Measurements from ENCODE around the gene SH2D1B.

The SH2D1B gene

DNA sequence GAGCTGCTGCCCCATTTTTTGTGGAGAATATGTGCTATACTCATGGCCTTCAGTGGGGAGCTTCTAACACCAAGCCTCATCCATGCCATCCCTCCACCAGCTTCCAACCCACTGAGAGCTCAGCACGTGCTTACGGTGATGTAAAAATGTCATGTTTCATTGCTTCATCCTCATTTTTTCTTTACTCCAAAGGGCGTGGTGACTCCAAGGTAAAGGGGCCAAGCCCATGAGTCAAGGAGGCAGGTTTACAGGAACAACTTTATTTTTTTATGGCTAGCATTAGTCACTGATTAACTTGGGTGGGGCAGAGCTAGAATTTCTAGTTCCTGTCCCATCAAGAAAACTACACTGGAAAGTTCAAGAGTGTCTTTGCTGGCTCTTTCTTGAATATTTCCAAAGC lies 30.6 kb downstream of the SH2D1B start, which contains the start of gene C1orf226:
C1orf226 (plus strand) TSS at position 346 of the 400 bp plus-strand sequence. CDS start 174 bp downstream, outside the sequence.
- no peak for ATAC-seq

- ATAC-seq, result no peak
Measured at GRCh38 chr1:162380061-162380846, 31.7 kb downstream of the SH2D1B start.

GRCh38 chr1:162376691-162377090 lies 35.2 kb downstream of the SH2D1B start, which contains the start of gene SPATA46:
Gene SPATA46, minus strand, starts transcription at chr1:162376854. Its CDS starts 64 bp downstream, at chr1:162376790.
- no peak for ATAC-seq

- no peak for ATAC-seq
Measured at GRCh38 chr1:162375463-162375862, 36.5 kb downstream of the SH2D1B start.

- ATAC-seq, result no peak
Measured at GRCh38 chr1:162374406-162374805, 37.5 kb downstream of the SH2D1B start.

GRCh38 chr1:162373541-162374260 lies 38.2 kb downstream of the SH2D1B start:
- ATAC-seq, result no peak

- no peak for ATAC-seq
Measured at GRCh38 chr1:162373072-162373427, 38.9 kb downstream of the SH2D1B start.

- ATAC-seq, result no peak
Measured at GRCh38 chr1:162372159-162373071, 39.5 kb downstream of the SH2D1B start.

- ATAC-seq, result no peak
Measured at GRCh38 chr1:162371611-162372010, 40.3 kb downstream of the SH2D1B start.

GRCh38 chr1:162370721-162371120 lies 41.2 kb downstream of the SH2D1B start:
- no peak for ATAC-seq

DNA sequence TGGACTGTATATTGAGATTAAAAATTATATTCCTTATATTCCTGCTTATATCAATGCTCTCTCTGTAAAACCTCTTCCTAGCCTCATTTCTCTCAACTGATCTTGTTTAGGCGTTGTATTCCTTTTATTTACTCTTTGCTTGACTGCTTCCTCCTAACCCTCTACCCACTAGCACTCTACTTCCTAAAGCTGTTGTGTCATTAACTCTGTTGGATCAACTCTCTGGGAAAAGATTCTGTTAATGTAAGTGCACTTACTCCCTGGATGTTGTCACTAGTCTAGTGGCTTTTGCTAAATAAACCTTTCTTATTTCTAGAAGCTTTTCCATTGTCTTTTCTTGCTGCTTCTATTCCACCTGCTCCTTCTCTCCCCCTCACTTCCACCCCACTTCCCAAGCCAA lies 41.8 kb downstream of the SH2D1B start:
- no peak for ATAC-seq

GRCh38 chr1:162369571-162369970 lies 42.4 kb downstream of the SH2D1B start:
- no peak for ATAC-seq

- ATAC-seq, result no peak
Measured at GRCh38 chr1:162368451-162368850, 43.5 kb downstream of the SH2D1B start.

DNA sequence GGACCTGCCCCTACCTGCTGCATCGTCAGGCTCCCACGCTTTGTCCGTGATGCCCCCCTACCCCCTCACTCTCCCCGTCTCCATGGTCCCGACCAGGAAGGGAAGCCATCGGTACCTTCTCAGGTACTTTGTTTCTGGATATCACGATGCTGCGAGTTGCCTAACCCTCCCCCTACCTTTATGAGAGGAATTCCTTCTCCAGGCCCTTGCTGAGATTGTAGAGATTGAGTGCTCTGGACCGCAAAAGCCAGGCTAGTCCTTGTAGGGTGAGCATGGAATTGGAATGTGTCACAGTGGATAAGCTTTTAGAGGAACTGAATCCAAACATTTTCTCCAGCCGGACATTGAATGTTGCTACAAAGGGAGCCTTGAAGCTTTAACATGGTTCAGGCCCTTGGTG lies 44.2 kb downstream of the SH2D1B start:
- ATAC-seq, result no peak

DNA sequence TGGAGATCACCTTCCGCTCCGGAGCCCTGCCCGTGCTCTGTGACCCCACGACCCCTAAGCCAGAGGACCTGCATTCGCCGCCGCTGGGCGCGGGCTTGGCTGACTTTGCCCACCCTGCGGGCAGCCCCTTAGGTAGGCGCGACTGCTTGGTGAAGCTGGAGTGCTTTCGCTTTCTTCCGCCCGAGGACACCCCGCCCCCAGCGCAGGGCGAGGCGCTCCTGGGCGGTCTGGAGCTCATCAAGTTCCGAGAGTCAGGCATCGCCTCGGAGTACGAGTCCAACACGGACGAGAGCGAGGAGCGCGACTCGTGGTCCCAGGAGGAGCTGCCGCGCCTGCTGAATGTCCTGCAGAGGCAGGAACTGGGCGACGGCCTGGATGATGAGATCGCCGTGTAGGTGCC lies 44.9 kb downstream of the SH2D1B start:
- no peak for ATAC-seq

GRCh38 chr1:162366671-162367070 lies 45.3 kb downstream of the SH2D1B start:
- no peak for ATAC-seq

DNA sequence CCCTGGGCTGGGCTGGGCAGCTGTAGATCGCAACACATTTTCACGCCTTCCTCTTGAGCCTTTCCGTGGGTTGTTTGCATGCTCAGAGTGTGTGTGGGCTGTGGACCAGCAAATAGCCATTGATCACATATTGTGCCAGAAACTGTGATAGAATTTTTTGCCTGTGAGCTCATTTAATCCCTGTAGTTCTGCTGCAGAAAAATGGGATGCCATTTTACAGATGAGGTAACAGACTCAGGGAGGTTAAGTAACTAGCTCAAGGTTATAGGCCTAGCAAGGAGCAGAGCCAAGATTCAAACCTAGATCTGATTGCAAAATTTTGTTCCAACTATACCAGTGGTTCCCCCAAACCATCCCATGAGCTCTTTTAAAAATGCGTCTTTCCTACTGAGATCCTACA lies 45.8 kb downstream of the SH2D1B start:
- no peak for ATAC-seq

DNA sequence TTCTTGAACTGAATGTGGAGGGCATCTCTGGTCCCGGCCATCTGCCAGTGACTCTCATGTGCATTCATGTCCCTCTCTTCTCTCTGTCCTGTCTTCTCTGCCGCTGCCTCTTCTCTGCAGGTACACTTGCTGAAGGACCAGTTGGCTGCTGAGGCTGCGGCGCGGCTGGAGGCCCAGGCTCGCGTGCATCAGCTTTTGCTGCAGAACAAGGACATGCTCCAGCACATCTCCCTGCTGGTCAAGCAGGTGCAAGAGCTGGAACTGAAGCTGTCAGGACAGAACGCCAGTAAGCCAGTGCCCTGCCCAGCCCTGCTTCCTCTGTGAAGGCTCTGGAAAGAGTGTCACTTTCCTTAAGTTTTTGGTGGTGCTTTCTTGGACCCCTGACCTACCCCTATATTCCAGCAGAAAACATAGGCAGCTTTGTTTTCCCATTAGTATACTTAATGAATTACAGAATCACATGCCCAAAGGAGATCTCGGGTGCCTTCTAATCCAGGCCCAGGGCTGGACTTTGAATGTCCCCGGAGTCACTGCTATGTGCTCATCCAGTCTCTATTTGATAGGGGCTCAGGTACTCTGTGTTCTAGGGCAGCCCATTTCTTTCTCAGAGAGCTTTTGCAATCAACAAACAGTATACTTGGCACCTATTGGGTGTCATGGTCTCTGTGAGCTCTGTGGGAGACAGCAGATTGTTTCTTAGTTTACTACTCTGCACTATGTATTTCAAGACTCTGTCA lies 46.5 kb downstream of the SH2D1B start:
- ATAC-seq, result no peak

- ATAC-seq, result no peak
Measured at GRCh38 chr1:162364498-162364897, 47.4 kb downstream of the SH2D1B start.

DNA sequence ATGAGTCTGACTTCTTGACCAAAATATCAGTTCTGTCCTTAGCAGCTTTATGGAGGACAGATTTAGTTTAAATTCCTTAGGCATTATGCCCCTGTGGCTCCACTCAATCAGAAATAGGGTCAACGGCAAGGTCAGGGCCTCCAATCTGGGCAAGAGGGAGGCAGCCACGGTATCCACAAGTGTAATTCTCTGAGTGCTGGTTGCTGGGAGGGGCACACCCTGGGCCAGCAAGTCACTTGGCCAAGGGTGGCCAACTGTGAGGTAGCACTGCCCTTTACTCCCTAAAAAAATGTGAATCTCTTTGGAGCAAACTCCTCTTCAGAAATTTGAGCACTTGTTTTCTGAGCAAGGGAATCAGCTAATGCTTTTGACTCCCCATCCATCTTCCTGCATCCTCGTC lies 48.1 kb downstream of the SH2D1B start:
- ATAC-seq, result no peak

- ATAC-seq, result no peak
Measured at GRCh38 chr1:162361349-162361748, 50.6 kb downstream of the SH2D1B start.

DNA sequence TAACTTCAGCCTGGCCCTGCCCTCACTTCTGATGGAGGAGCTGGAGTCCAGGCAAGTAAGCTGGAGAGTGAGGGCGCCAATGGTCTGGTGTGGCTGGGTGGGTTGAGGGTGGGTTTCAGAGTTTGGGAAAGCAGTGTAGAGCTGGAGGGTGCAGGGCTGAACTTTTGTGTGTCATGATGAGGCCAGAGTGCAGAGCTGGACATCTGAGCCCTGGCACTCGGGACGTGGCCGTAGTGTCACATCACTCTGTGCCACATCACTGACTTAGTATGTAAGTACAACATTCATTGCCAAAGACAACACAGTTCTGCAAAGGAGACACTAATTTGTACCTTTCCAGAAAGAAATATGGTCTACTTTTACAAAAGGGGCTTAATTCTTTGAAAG lies 51.1 kb downstream of the SH2D1B start:
- ATAC-seq, result no peak

Measured in activated CD4-positive, CD25-positive, alpha-beta regulatory T cell treated with anti-CD3 and anti-CD28 coated beads, Interleukin-2, amount 50 U/mL, for 24 hours (primary cell).